Measurements from ENCODE around the gene HYAL4. TPM values are rescaled to one million over a fixed set of nuclear protein-coding genes. Genes with fewer than 3 reads are reported as not detected.

The HYAL4 gene
- total RNA-seq, 1 experiment from 2014 or later = not detected

DNA sequence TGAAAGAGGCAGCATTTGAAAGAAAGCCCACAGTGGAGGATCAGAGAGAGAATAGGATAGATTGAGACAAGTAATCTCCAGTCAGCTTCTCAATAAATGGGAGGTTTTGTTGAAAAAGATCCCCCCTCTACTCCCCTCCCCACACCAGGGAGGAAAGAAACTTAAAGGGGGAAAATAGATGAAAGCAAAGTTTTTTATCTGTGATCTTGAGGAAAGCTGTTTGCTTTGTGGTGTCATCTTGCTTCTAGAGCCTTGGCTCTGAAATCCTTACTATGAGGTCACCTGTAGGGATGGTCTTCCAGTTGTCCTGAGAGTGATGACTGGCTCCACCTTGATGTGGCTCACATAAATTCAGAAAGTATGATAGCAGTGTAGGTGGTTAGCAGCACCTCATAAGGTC, 80.0 kb downstream of the HYAL4 start, which contains the start of gene SPAM1:
Gene SPAM1 (plus strand): TSS at position 301 of the 400 bp plus-strand sequence. CDS start 28,330 bp downstream, outside the sequence.
- in situ Hi-C loops (cut with HindIII; ENCODE audit: low pct_unique_long_range_greater_than_20kb, low sequenced_read_pairs) (no loop called here), intact Hi-C loops (cut with micrococcal nuclease; ENCODE audit: unreplicated experiment) (no loop called here)
- Histone ChIP-seq H3K4me1 (ENCODE audit: control insufficient read depth, insufficient read depth, low read length) (no peaks in the 10 kb centered on the region), H3K27me3 (ENCODE audit: control insufficient read depth, insufficient read depth, low read length) (no peaks in the 10 kb centered on the region), H3K27ac (ENCODE audit: low read length) (no peak within 1 kb of the TSS), H3K36me3 (ENCODE audit: control insufficient read depth, insufficient read depth, low read length) (no peaks in the 10 kb centered on the region), H3K9me3 (ENCODE audit: control insufficient read depth, insufficient read depth, low read depth, low read length) (no peaks in the 10 kb centered on the region), H3K4me3 (ENCODE audit: low read depth in 2 of 2, low read length in 2 of 2) (no peak within 1 kb of the TSS)
- BruUV-seq (replicated peaks) = no TSS peak
- DNase-seq (ENCODE audit: low read depth, low spot score) (no peak), ATAC-seq (no peak)
- ChIA-PET POLR2A (interaction anchor here (0.6 kb wide), 1 partner anchor 11 kb away, joined by 4 read pairs; no protein-coding TSS in a partner anchor), CTCF (no interaction called here)
- TF ChIP-seq POLR2AphosphoS5 (IDR thresholded peaks at IDR 0.05; ENCODE audit: low read depth, low read length) (no peak), REST (IDR thresholded peaks at IDR 0.05; ENCODE audit: insufficient read depth in 1 of 2, low read depth in 2 of 2, low read length in 1 of 2) (no peak), TCF7L2 (IDR thresholded peaks at IDR 0.05; ENCODE audit: low read depth, low read length) (no peak), SIN3A (IDR thresholded peaks at IDR 0.05; ENCODE audit: borderline replicate concordance, insufficient read depth, low read depth, low read length) (no peak), CTCF (IDR thresholded peaks at IDR 0.05) (no peak)

Other genes starting within 250 kb of the HYAL4 start
- not detected for gene ASB15, start 243.3 kb upstream of the HYAL4 start, total RNA-seq (2021; ENCODE audit: unreplicated experiment)
- gene LMOD2, start 189.3 kb upstream of the HYAL4 start, total RNA-seq (2021; ENCODE audit: unreplicated experiment) = not detected
- 29.6 TPM for gene WASL, start 96.2 kb upstream of the HYAL4 start, total RNA-seq (2021; ENCODE audit: unreplicated experiment)
- gene SPAM1, start 80.1 kb downstream of the HYAL4 start, total RNA-seq (2021; ENCODE audit: unreplicated experiment) = not detected
- gene TMEM229A, start 187.9 kb downstream of the HYAL4 start, total RNA-seq (2021; ENCODE audit: unreplicated experiment) = not detected

All from Panc1 (cell line).